H1 (cell line): Measurements from ENCODE around the gene APPL2. TPM values are rescaled to one million over a fixed set of nuclear protein-coding genes. Genes with fewer than 3 reads are reported as not detected.

ENCODE experiments used
- RBBP5 ChIP-seq: IDR thresholded peaks from 2 replicates; pipeline ENCODE4 v1.7.1; 2012; ENCODE audit warnings: low read depth, mild to moderate bottlenecking, inconsistent platforms, low read length, moderate library complexity, borderline replicate concordance
- SRF ChIP-seq: IDR thresholded peaks from 2 replicates; pipeline ENCODE4 v1.6.1; 2011; ENCODE audit warnings: mild to moderate bottlenecking, low read depth, low read length, moderate library complexity
- YY1 ChIP-seq: IDR thresholded peaks from 2 replicates; pipeline ENCODE4 v1.6.1; 2011; ENCODE audit warnings: low read depth, mild to moderate bottlenecking, low read length
- polyA plus RNA-seq, 7 experiments: library from polyadenylated mRNA; depleted of rRNA in 3 of 7; stranded (reverse) in 5 of 7; unstranded in 2 of 7; fragments of >200 nt in 5 of 7; fragments of 200-250 nt in 2 of 7; gene quantifications; 1 replicate in 5 of 7; 2 replicates in 1 of 7; 4 replicates in 1 of 7; pipeline versions ENCODE4 v1.2.1 to v1.2.3, GENCODE V29; 2011 to 2013; ENCODE audit warnings: missing spikeins in 2 of 7, mixed read lengths in 2 of 7
- total RNA-seq: library from RNA; stranded (reverse); fragmentation: NEBNext Ultra II Directional; extraction: Animal tissue kit (Norgen Biotek cat#: 25700); gene quantifications from 2 replicates; pipeline ENCODE4 v1.2.1, GENCODE V29; 2021

APPL2 gene
- total and polyA plus RNA-seq, 2 of the 8 experiments (the other 6 are each of a cell fraction or from before 2014, with no cell fraction given): 8.9 to 22.9 TPM

GRCh38 chr12:105219261-105220028, 16.5 kb downstream of the APPL2 start (continued):
- no peak for TF ChIP-seq RBBP5
- TF ChIP-seq SRF: no peak
- no peak for TF ChIP-seq YY1
